H1 (cell line): ENCODE data around the gene UMODL1. TPM values are rescaled to one million over a fixed set of nuclear protein-coding genes. Genes with fewer than 3 reads are reported as not detected.

Source experiments
- CTCF ChIA-PET: fragments of 300-600 bp; sonication (Branson Sonifier 250); formaldehyde crosslinking; loops from one replicate; lab custom pipeline; 2021; ENCODE audit not compliant: partially characterized antibody; lab: Charles Lee
- POLR2A ChIA-PET: fragments of 300-600 bp; sonication (Branson Sonifier 250); formaldehyde crosslinking; loops from one replicate; lab custom pipeline; 2021; ENCODE audit warnings: inconsistent platforms; ENCODE audit not compliant: partially characterized antibody; lab: Charles Lee
- DNase-seq, 2 experiments: peaks; one replicate each; pipeline versions ENCODE4 v3.0.0 to v3.0.0-alpha.2; 2010 to 2022; ENCODE audit warnings: low spot score in 2 of 2, low read depth in 1 of 2, mixed read lengths in 1 of 2
- FAIRE-seq: peaks from 2 replicates; lab custom pipeline; 2011; peaks lifted over from hg19 to GRCh38; lab: Jason Lieb, UNC
- H2AFZ ChIP-seq: 2 replicates; pipeline ENCODE4 v1.8.1; 2012; ENCODE audit warnings: low read length, inconsistent platforms
- H2AK5ac ChIP-seq: 2 replicates; pipeline ENCODE4 v1.6.1; 2013; ENCODE audit warnings: low read depth, low read length
- H2BK120ac ChIP-seq: replicated peaks from 2 replicates; pipeline ENCODE3; 2013; ENCODE audit warnings: low read depth, low read length, inconsistent platforms
- H2BK12ac ChIP-seq: 2 replicates; pipeline ENCODE4 v1.6.1; 2013; ENCODE audit warnings: low read depth, low read length
- H2BK15ac ChIP-seq: 2 replicates; pipeline ENCODE4 v1.6.1; 2013; ENCODE audit warnings: low read length
- H2BK20ac ChIP-seq: 2 replicates; pipeline ENCODE4 v1.6.1; 2013; ENCODE audit warnings: low read length
- H2BK5ac ChIP-seq: 2 replicates; pipeline ENCODE4 v1.6.1; 2013; ENCODE audit warnings: low read depth, low read length
- H3K14ac ChIP-seq: 2 replicates; pipeline ENCODE4 v1.6.1; 2013; ENCODE audit warnings: inconsistent platforms; ENCODE audit not compliant: insufficient read length
- H3K18ac ChIP-seq: 2 replicates; pipeline ENCODE4 v1.6.1; 2013; ENCODE audit warnings: low read length; ENCODE audit errors: extremely low read depth
- H3K23ac ChIP-seq: 2 replicates; pipeline ENCODE4 v1.6.1; 2013; ENCODE audit warnings: inconsistent platforms; ENCODE audit not compliant: insufficient read length
- H3K23me2 ChIP-seq: 2 replicates; pipeline ENCODE4 v1.6.1; 2013; ENCODE audit warnings: low read depth, low read length
- H3K27ac ChIP-seq: 2 replicates; pipeline ENCODE4 v1.6.1; 2011; ENCODE audit warnings: low read depth, low read length, inconsistent platforms
- H3K27me3 ChIP-seq, 4 experiments: replicated peaks in 1 of 4; 1 replicate in 1 of 4; 2 replicates in 3 of 4; pipeline versions ENCODE4 v1.6.1 to v1.8.1; 2011 to 2013; ENCODE audit warnings: low read length in 3 of 4, mild to moderate bottlenecking in 3 of 4, inconsistent platforms in 2 of 4, mixed read lengths in 2 of 4, moderate library complexity in 1 of 4; ENCODE audit not compliant: control insufficient read depth in 3 of 4, insufficient read depth in 3 of 4; ENCODE audit errors: extremely low read depth in 1 of 4
- H3K36me3 ChIP-seq, 4 experiments: 2 replicates each; pipeline versions ENCODE4 v1.6.1 to v1.8.1; 2011 to 2013; ENCODE audit warnings: mild to moderate bottlenecking in 4 of 4, low read length in 3 of 4, moderate library complexity in 2 of 4, control low read depth in 1 of 4, inconsistent platforms in 1 of 4; ENCODE audit not compliant: insufficient read depth in 4 of 4, control insufficient read depth in 2 of 4
- H3K4ac ChIP-seq: replicated peaks from 2 replicates; pipeline ENCODE3; 2013; ENCODE audit warnings: low read length, low read depth, mixed read lengths, inconsistent platforms; ENCODE audit not compliant: insufficient read length
- H3K4me1 ChIP-seq, 4 experiments: replicated peaks in 1 of 4; 1 replicate in 1 of 4; 2 replicates in 3 of 4; pipeline versions ENCODE4 v1.6.1 to v1.8.1; 2011 to 2013; ENCODE audit warnings: low read length in 3 of 4, inconsistent platforms in 2 of 4, mixed read lengths in 1 of 4; ENCODE audit not compliant: insufficient read depth in 4 of 4, control insufficient read depth in 3 of 4
- H3K4me2 ChIP-seq, 2 experiments: 2 replicates each; pipeline versions ENCODE4 v1.6.1 to v1.8.1; 2011 to 2013; ENCODE audit warnings: low read depth in 2 of 2, low read length in 2 of 2, control low read depth in 1 of 2, inconsistent platforms in 1 of 2, mild to moderate bottlenecking in 1 of 2; ENCODE audit not compliant: insufficient read depth in 1 of 2
- H3K4me3 ChIP-seq, 4 experiments: fragments of 200-600, 300-600 bp in 1 of 4; sonication (generic), shearing (Covaris generic), sonication (Bioruptor Twin) in 1 of 4; 2 replicates each; pipeline versions ENCODE4 v1.5.1 to v1.8.1; 2011 to 2016; ENCODE audit warnings: low read length in 4 of 4, low read depth in 3 of 4, control low read depth in 2 of 4, inconsistent platforms in 2 of 4, mild to moderate bottlenecking in 2 of 4, mixed read lengths in 1 of 4, moderate library complexity in 1 of 4; ENCODE audit not compliant: insufficient read depth in 2 of 4; ENCODE audit errors: extremely low read depth in 1 of 4
- H3K56ac ChIP-seq: replicated peaks from 2 replicates; pipeline ENCODE3; 2013; ENCODE audit warnings: low read depth, mild to moderate bottlenecking, mixed read lengths, low read length, inconsistent platforms; ENCODE audit not compliant: insufficient read length
- H3K79me1 ChIP-seq: 2 replicates; pipeline ENCODE4 v1.6.1; 2013; ENCODE audit warnings: low read depth, low read length, control low read depth
- H3K79me2 ChIP-seq, 2 experiments: 2 replicates each; pipeline versions ENCODE4 v1.6.1 to v1.8.1; 2012 to 2013; ENCODE audit warnings: low read length in 2 of 2, mild to moderate bottlenecking in 2 of 2, inconsistent platforms in 1 of 2; ENCODE audit not compliant: insufficient read depth in 2 of 2, control insufficient read depth in 1 of 2
- H3K9ac ChIP-seq, 4 experiments: replicated peaks in 1 of 4; 1 replicate in 1 of 4; 2 replicates in 3 of 4; pipeline versions ENCODE4 v1.6.1 to v1.8.1; 2011 to 2013; ENCODE audit warnings: low read depth in 3 of 4, low read length in 3 of 4, control low read depth in 2 of 4, mild to moderate bottlenecking in 2 of 4, moderate library complexity in 2 of 4, inconsistent platforms in 1 of 4; ENCODE audit errors: extremely low read depth in 1 of 4
- H3K9me3 ChIP-seq, 2 experiments: 2 replicates each; pipeline versions ENCODE4 v1.6.1 to v1.8.1; 2012 to 2013; ENCODE audit warnings: mild to moderate bottlenecking in 2 of 2, moderate library complexity in 2 of 2, control low read depth in 1 of 2, inconsistent platforms in 1 of 2, low read depth in 1 of 2, low read length in 1 of 2, mixed read lengths in 1 of 2; ENCODE audit not compliant: insufficient read depth in 2 of 2
- H4K20me1 ChIP-seq, 2 experiments: replicated peaks in 1 of 2; 2 replicates each; pipeline versions ENCODE3 to v1.8.1; 2011 to 2013; ENCODE audit warnings: inconsistent platforms in 2 of 2, low read length in 2 of 2, mild to moderate bottlenecking in 1 of 2; ENCODE audit not compliant: insufficient read depth in 2 of 2, control insufficient read depth in 1 of 2
- H4K5ac ChIP-seq: 2 replicates; pipeline ENCODE4 v1.6.1; 2013; ENCODE audit warnings: low read length, low read depth, mixed read lengths, inconsistent platforms; ENCODE audit not compliant: insufficient read length
- H4K8ac ChIP-seq: 2 replicates; pipeline ENCODE4 v1.8.0; 2013; ENCODE audit warnings: mild to moderate bottlenecking, moderate library complexity, low read length, inconsistent platforms; ENCODE audit not compliant: insufficient read depth; ENCODE audit errors: extremely low read depth
- H4K91ac ChIP-seq: replicated peaks from 2 replicates; pipeline ENCODE3; 2013; ENCODE audit warnings: low read length, mixed read lengths, inconsistent platforms; ENCODE audit not compliant: insufficient read length
- BACH1 ChIP-seq: IDR thresholded peaks from 2 replicates; pipeline ENCODE4 v1.6.1; 2012; ENCODE audit warnings: low read length, improper control_type of control experiment
- BRCA1 ChIP-seq: IDR thresholded peaks from 2 replicates; pipeline ENCODE4 v1.6.1; 2012; ENCODE audit warnings: low read depth, low read length, improper control_type of control experiment
- CBX5 ChIP-seq: fragments of 300-800, 300-1000 bp; sonication (generic); IDR thresholded peaks from 2 replicates; pipeline ENCODE4 v1.7.1; 2016; ENCODE audit warnings: antibody characterized with exemption, low read length, low read depth
- CBX8 ChIP-seq: fragments of 300-800, 300-1000 bp; sonication (generic); IDR thresholded peaks from 2 replicates; pipeline ENCODE4 v1.7.1; 2016; ENCODE audit warnings: low read depth, low read length, borderline replicate concordance
- CEBPB ChIP-seq: IDR thresholded peaks from 2 replicates; pipeline ENCODE4 v1.6.1; 2012; ENCODE audit warnings: low read depth, low read length
- EGR1 ChIP-seq: IDR thresholded peaks from 2 replicates; pipeline ENCODE4 v1.6.1; 2011; ENCODE audit warnings: low read depth, low read length, borderline replicate concordance
- MAFK ChIP-seq: IDR thresholded peaks from 2 replicates; pipeline ENCODE4 v1.6.1; 2012; ENCODE audit warnings: low read depth, mild to moderate bottlenecking, improper control_type of control experiment, low read length
- MAX ChIP-seq: IDR thresholded peaks from 2 replicates; pipeline ENCODE4 v1.6.1; 2012; ENCODE audit warnings: inconsistent platforms
- RNF2 ChIP-seq: fragments of 200-900, 300-1000 bp; sonication (generic); IDR thresholded peaks from 2 replicates; pipeline ENCODE4 v1.7.1; 2016; ENCODE audit warnings: borderline replicate concordance, low read depth, mild to moderate bottlenecking, antibody characterized with exemption, low read length; ENCODE audit not compliant: poor library complexity, severe bottlenecking; ENCODE audit errors: missing control alignments
- SP1 ChIP-seq: IDR thresholded peaks from 2 replicates; pipeline ENCODE4 v1.6.1; 2011; ENCODE audit warnings: low read depth, low read length
- SP4 ChIP-seq: IDR thresholded peaks from 2 replicates; pipeline ENCODE4 v1.6.1; 2012; ENCODE audit warnings: low read length, inconsistent platforms
- SRF ChIP-seq: IDR thresholded peaks from 2 replicates; pipeline ENCODE4 v1.6.1; 2011; ENCODE audit warnings: mild to moderate bottlenecking, low read depth, low read length, moderate library complexity
- TBP ChIP-seq: IDR thresholded peaks from 2 replicates; pipeline ENCODE4 v1.6.1; 2011; ENCODE audit warnings: low read depth, low read length, improper control_type of control experiment
- ZNF274 ChIP-seq: IDR thresholded peaks from 2 replicates; pipeline ENCODE4 v1.7.0; 2012; ENCODE audit warnings: low read length, borderline replicate concordance; ENCODE audit errors: extremely low read depth
- WGBS, 2 experiments: shearing (Covaris generic) in 1 of 2; methylation state at CpG; one replicate each; pipeline versions ENCODE4 v1.1.6 to v1.1.7; 2013 to 2015; ENCODE audit warnings: low lambda C conversion rate in 2 of 2, mixed read lengths in 2 of 2, inconsistent platforms in 1 of 2, low coverage in 1 of 2, missing lambda C conversion rate in 1 of 2; ENCODE audit not compliant: insufficient replicate concordance in 2 of 2, insufficient coverage in 1 of 2, insufficient read length in 1 of 2; ENCODE audit errors: extremely low coverage in 1 of 2, missing lambda C conversion rate in 1 of 2; 5-methylcytosine and 5-hydroxymethylcytosine counted together
- polyA plus RNA-seq, 7 experiments: library from polyadenylated mRNA; depleted of rRNA in 3 of 7; stranded (reverse) in 5 of 7; unstranded in 2 of 7; fragments of >200 nt in 5 of 7; fragments of 200-250 nt in 2 of 7; gene quantifications; 1 replicate in 5 of 7; 2 replicates in 1 of 7; 4 replicates in 1 of 7; pipeline versions ENCODE4 v1.2.1 to v1.2.3, GENCODE V29; 2011 to 2013; ENCODE audit warnings: missing spikeins in 2 of 7, mixed read lengths in 2 of 7
- total RNA-seq: library from RNA; stranded (reverse); fragmentation: NEBNext Ultra II Directional; extraction: Animal tissue kit (Norgen Biotek cat#: 25700); gene quantifications from 2 replicates; pipeline ENCODE4 v1.2.1, GENCODE V29; 2021

Gene UMODL1
- total and polyA plus RNA-seq, 2 of the 8 experiments (the other 6 are each of a cell fraction or from before 2014, with no cell fraction given) = not detected

DNA sequence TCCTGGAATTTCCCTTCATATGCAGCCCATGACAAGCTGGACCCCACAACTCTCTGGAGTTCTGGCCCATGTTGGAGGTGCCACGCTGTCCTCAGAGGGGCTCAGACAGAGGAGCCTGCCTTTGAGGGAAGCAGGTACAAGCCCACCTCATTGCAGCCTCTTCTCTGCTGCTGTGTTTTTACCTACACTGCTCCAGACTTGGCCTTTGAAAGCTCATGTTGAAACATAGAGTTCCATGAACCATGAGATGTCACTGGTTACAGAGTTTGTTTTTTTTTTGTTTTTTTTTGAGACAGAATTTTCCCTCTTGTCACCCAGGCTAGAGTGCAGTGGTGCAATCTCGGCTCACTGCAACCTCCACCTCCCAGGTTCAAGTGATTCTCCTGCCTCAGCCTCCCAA is 38.9 kb upstream of the UMODL1 start:
- CTCF ChIA-PET = interaction anchor here (0.7 to 2.0 kb wide), 3 partner anchors 31 to 226 kb away, joined by 3 to 5 read pairs (median 4); no protein-coding TSS in a partner anchor
- WGBS, 2 experiments = 79% methylated on average over 2 of the region's 2 CpGs; no CpG with 5 or more reads in 1 of the 2 experiments
- POLR2A ChIA-PET = no interaction called here
- no peak for TF ChIP-seq BRCA1
- TF ChIP-seq SP1 = no peak
- no peak for TF ChIP-seq BACH1
- TF ChIP-seq CBX5 = no peak
- TF ChIP-seq EGR1 = no peak
- no peak for TF ChIP-seq SRF
- no peak for TF ChIP-seq RNF2
- no peak for TF ChIP-seq MAFK
- TF ChIP-seq CBX8 = no peak
- TF ChIP-seq TBP = no peak
- TF ChIP-seq SP4 = no peak
- no peak for TF ChIP-seq CEBPB
- TF ChIP-seq ZNF274 = no peak
- no peak for TF ChIP-seq MAX

More for the DNA sequence above, 38.9 kb upstream of the UMODL1 start:
- Histone ChIP-seq H2AK5ac (no peak overlapping the region), H3K23me2 (peaks cover 4% of the 10 kb centered on the region; the same call in 1 of the 2 replicates), H2BK5ac (no peak overlapping the region), H2BK20ac (no peak overlapping the region), H3K79me2 (no peaks in the 10 kb centered on the region), H2BK15ac (no peak overlapping the region), H3K36me3 (no peaks in the 10 kb centered on the region), H4K91ac (no peak overlapping the region), H4K20me1 (peaks cover 0 to under 1% of the 10 kb centered on the region in 2 experiments), H3K27ac (no peak overlapping the region), H3K18ac (no peak overlapping the region), H3K4me1 (no peaks in the 10 kb centered on the region; a peak in 1 of 7 replicates), H3K9ac (no peak overlapping the region), H3K4ac (no peak overlapping the region), H3K4me3 (no peak overlapping the region), H3K4me2 (no peak overlapping the region), H3K27me3 (no peaks in the 10 kb centered on the region; a peak in 1 of 7 replicates), H3K79me1 (no peaks in the 10 kb centered on the region), H3K14ac (no peak overlapping the region), H2BK120ac (no peak overlapping the region), H3K56ac (no peak overlapping the region), H2AFZ (no peak overlapping the region), H4K5ac (no peak overlapping the region), H3K9me3 (no peaks in the 10 kb centered on the region), H4K8ac (0 out of 2 replicates have a peak overlapping the region, but pooled peaks have one; percentile 41), H3K23ac (no peak overlapping the region), H2BK12ac (no peak overlapping the region)
- FAIRE-seq = no peak
- no peak for DNase-seq
